Measurements from ENCODE around the gene EFNA3.
A peak's percentile ranks its signal among the peaks of the same experiment; 100 is the strongest.

The EFNA3 gene

DNA sequence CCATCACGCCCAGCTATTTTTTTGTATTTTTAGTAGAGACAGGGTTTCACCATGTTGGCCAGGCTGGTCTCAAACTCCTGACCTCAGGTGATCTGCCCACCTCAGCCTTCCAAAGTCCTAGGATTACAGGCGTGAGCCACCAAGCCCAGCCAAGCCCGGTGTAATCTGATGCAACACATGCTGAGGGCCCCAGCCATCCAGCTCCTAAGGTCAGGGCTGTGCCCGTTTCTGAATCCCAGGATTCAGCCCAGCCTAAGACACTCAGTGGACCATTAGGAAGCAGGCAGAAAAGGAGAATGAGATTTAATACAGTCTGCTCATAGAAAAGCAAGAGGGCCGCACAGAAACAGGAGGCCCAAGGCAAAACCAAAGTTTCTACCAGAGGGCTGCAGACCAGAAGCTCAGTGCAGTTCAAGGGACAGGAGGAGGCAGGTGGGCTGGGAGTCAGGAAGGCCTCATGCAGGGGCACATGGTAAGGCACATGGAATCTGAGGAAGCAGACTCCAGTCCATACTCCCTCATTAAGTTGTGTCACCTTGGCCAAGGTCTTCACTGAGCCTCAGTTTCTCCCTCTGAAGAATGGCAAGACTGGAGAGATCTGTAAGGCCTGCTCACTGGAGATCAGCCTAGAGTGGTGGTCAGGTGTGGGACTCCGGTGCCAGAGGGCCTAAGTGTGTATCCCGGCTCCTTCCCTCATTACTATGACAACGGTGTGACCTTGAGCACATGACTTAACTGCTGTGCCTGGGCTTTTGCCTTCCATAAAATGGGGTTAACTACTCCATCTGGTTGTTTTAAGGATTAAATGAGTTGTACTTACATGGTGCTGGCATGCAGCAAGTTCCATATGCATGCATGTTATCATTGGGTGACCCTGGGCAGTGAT lies 29.9 kb upstream of the EFNA3 start:
- no peak for DNase-seq (ENCODE audit: low spot score)

DNA sequence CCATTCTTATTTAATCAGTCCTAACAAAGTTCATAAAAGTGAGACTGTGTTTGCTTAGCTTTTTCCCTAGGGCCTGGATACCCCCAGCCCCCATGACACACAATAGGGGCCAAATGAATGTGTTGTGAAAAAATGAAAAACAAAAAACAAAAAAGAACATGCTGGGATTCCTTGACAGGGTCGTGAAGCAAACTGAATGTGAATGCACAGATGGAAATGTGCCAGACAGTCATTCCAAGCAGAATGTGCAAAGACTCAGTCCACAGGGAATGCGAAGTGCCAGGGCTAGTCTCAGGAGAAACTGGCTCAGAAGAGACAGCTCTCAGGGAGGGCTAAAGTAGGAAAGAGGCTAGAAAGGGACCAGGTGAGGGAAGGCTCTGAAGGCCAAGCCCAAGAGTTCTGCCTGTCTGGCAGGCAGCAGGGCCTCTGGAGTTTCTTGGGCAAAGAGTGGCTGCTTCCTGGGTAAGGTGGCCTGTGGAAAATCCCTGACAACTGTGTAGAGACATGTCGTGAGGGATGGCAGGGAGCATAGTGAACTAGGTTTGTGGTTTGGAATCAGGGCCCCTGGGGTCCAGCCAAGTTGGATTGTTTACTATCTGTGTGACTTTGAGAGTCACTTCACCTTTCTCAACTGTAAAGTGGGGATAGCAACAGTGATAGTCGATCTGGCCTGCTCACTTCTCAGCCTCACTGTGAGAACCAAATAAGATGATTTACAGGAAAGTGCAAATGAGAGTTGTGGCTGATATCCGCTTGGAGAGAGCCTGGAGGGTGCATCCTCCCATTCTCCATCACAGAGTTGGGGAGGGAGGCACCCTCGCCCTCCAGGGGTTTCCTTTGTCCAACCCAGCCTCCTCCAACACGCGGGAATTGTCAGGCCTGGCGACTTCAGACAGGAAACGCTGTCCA lies 28.7 kb upstream of the EFNA3 start:
- no peak for DNase-seq (ENCODE audit: low spot score)

DNA sequence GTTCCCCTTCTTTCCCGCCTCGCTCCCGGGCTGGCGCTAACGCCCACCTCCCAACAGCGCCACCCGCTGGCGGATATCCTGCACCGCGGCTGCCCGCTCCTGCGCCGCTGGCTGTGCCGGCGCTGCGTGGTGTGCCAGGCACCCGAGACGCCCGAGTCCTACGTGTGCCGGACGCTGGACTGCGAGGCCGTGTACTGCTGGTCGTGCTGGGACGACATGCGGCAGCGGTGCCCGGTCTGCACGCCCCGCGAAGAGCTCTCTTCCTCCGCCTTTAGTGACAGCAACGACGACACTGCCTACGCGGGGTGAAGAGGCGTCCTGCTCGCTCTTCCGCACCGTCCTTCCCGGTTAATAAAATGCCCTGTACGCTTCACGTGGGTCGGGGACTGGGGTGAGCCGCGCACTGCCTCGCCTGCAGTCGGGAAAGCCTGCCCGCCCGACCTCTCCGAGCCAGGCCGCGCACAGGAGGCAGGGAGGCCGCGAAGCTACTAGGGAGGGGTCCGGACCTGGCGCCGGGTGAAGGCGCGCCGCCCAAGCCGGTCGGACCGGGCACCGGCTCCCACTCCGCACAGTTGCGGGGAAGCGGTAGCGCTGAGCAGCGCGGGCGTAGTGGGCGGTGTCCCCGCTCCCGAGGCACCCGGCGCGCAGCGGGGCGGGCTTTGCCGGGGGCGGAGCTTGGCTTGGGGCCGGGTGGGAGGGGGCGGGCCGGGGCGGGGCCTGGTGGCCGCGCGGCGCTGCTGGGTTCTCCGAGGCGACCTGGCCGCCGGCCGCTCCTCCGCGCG lies 27.9 kb upstream of the EFNA3 start, which contains the start of gene ADAM15:
Gene ADAM15 (plus strand): TSS at position 757 of the 782 bp plus-strand sequence. CDS start 71 bp downstream, outside the sequence.
- DNase-seq (ENCODE audit: low spot score): peak; percentile 61

DNA sequence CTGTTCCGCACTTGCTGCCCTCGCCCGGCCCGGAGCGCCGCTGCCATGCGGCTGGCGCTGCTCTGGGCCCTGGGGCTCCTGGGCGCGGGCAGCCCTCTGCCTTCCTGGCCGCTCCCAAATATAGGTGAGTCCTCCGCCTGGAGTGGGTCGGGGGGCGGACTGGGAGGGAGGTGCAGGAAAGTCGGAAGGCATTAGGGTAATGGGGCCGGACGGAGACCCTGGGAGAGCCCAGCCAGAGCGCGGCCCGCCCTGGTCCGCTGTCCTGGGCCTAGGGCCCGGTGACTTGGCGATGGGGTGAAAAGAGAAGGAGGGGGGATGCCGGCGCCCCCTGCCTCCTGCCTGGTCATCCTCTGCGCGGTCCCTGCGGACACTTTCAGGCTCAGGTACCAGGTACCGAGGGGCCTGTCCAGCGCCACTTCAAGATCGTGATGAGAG lies 27.3 kb upstream of the EFNA3 start:
- DNase-seq (ENCODE audit: low spot score): no peak

DNA sequence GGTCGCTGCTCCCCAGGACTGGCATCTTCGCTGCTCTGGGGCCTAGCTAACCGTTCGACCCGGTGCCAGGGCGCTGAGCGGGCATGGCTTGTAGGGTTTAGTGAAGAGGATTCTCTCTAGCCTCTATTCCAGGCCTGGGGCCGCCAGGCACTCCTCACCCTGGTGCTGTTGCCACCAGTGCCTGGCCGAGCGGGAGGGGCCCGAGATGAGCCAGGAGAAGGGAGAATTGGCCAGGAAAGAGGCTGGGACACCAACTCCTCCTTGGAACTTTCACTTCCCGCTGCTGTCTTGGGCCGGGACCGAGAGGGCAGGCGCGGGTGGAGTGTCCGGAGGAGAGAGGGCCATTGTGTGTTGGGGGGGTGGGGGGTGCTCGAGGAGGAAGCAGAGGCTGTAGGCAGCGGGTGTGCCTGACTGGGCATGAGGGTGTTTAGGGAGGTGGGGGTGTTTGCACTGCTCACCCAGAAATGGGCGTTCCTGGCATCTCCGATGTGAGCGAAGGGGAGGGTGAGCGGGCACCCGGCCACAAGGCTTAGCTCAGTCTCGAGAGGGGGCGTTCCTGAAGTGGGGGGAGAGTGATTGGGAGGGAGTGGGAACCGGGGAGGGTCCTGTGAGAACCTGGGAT lies 26.7 kb upstream of the EFNA3 start:
- peak; percentile 28 for DNase-seq (ENCODE audit: low spot score)

DNA sequence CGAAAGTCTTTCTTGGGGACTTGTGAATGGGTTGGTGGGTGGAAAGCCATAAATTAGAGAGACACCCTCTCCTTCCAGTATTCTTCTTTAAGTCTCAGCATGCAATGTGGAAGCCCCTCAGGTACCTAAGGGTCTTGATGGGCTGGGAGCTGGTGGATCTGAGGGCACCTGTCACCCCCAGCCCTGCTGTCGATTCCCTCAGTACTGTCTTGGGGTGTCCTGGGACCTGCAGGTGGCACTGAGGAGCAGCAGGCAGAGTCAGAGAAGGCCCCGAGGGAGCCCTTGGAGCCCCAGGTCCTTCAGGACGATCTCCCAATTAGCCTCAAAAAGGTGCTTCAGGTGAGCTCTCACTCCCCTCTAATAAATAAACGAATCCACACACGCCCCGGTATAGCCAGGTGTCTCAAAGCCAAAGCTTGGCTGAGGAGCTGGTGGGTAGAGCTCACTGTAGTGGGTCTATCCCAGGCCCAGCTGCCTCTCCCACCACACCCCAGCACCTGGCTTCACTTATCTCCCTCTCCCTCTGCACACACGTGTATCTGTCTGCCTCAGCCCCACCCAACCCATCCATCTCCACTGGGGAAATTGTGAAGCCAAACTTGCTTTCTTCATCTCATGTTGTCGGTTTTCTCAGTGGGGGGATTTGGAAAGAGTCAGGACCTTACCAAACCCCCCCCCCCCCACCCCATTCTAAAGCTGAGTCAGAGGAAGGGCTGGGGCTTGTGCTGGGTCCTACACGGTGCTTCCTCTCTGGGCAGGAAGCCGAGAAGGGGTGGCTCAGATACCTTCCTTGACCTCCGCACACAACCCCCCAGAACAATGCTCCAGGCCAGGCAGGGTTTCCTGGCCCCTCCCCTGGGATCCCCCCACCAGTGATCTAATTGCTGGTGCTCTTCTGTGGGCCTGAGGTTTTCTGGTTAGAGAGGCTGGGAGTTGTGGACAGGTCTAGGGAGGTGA lies 25.9 kb upstream of the EFNA3 start:
- DNase-seq (ENCODE audit: low spot score): no peak

DNA sequence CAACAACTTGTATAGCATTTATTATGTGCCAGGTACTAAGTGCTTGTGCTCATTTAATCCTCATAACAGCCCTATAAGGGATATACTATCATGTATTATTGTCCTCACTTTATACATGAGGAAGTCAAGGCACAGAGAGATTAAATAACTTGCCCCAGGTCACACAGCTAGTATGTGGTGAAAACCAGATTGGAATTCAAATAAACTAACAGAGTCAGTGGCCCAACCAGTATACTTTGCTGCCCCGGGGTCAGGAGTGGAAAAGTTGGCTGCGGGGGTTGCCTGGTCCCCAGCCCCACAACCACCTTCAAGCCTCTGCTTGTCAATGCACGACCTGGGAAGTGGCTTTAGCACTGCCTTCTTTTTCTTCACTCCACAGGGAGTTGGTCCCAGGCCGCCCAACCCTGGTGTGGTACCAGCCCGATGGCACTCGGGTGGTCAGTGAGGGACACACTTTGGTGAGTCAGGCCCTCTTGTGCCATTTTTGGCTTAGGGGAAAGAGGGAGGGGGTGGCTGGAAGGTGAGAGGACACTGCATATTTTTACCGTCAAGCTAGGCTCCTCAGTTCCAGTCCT lies 25.0 kb upstream of the EFNA3 start:
- no peak for DNase-seq (ENCODE audit: low spot score)

DNA sequence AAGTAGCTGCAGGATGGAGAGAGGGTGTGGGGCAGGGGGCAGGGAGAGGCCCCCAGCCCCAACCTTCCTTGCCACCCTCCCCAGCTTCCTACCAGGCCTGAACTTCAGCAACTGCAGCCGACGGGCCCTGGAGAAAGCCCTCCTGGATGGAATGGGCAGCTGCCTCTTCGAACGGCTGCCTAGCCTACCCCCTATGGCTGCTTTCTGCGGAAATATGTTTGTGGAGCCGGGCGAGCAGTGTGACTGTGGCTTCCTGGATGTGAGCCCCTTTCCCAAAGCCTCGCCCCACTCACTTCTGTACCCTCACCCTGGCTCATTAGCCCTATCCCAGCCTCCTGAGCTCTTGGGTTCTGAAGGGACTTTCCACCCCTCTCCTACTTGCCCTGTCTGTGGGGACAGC lies 21.5 kb upstream of the EFNA3 start:
- no peak for DNase-seq (ENCODE audit: low spot score)

DNA sequence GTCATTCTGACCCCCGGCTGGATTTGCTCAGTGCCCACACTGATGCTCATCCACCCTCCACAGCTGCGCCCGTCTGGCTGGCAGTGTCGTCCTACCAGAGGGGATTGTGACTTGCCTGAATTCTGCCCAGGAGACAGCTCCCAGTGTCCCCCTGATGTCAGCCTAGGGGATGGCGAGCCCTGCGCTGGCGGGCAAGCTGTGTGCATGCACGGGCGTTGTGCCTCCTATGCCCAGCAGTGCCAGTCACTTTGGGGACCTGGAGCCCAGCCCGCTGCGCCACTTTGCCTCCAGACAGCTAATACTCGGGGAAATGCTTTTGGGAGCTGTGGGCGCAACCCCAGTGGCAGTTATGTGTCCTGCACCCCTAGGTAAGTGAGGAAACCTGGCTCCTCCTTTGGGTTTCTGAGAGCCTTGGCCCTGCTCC lies 20.8 kb upstream of the EFNA3 start:
- DNase-seq (ENCODE audit: low spot score): no peak

DNA sequence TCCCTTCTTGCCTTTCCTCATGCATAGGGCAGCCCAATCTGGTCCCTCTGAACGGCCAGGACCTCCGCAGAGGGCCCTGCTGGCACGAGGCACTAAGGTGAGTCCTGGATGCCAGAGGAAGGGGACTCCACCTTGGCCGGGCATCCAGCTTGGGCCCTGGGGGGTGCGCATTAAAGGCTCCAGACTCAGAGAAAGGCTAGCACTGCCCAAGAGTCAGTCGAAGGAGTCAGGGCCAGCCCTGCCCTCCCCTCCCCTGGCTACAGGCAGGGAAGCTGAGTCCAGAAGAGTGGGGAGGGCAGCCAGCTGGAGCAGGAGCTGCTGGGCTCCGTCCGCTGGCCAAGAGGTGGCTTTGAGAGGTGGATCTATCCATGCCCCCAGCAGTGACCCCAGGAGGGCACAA lies 17.9 kb upstream of the EFNA3 start:
- DNase-seq (ENCODE audit: low spot score): no peak

DNA sequence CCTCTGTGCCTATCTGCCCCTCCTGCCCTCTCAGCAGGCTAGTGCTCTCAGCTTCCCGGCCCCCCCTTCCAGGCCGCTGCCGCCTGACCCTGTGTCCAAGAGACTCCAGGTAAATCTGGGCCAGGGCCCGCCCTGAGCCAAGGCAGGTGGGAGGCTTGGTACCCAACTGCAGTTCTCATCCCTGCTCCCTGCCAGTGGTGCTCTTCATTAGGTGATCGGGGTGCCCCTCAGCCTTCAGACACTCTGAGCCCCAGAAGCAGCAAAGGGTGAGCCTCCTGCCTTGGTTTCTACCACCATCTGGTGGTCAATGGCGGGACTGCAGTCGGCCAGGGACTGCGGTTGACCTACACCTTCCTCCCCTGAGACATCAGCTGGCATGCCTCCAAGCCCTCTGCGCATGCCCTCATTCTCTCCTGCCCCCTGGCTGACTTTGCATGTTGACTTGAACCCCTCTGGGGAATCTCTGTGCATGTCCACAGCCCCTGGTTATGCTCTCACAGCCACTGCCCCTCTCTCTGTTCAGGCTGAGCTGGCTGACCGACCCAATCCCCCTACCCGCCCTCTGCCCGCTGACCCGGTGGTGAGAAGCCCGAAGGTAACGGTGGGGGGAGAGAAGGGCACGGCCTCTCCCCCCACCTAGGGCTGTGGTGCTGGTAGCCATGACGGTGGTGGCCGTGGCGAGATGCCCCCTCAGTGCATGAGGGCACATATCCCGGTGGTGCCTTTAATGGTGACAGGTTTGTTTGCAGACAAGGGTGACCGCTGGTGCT lies 17.1 kb upstream of the EFNA3 start:
- DNase-seq (ENCODE audit: low spot score): peak; percentile 56

DNA sequence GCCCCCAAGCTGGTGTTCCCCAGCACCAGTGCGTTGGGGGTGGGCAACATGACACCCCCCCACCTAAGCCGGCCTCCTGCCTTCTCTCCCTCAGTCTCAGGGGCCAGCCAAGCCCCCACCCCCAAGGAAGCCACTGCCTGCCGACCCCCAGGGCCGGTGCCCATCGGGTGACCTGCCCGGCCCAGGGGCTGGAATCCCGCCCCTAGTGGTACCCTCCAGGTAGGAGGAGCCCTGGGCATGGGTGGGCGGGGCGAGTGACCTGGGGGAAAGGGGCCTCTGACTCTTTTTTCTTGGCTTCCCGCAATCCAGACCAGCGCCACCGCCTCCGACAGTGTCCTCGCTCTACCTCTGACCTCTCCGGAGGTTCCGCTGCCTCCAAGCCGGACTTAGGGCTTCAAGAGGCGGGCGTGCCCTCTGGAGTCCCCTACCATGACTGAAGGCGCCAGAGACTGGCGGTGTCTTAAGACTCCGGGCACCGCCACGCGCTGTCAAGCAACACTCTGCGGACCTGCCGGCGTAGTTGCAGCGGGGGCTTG lies 16.4 kb upstream of the EFNA3 start:
- no peak for DNase-seq (ENCODE audit: low spot score)

DNA sequence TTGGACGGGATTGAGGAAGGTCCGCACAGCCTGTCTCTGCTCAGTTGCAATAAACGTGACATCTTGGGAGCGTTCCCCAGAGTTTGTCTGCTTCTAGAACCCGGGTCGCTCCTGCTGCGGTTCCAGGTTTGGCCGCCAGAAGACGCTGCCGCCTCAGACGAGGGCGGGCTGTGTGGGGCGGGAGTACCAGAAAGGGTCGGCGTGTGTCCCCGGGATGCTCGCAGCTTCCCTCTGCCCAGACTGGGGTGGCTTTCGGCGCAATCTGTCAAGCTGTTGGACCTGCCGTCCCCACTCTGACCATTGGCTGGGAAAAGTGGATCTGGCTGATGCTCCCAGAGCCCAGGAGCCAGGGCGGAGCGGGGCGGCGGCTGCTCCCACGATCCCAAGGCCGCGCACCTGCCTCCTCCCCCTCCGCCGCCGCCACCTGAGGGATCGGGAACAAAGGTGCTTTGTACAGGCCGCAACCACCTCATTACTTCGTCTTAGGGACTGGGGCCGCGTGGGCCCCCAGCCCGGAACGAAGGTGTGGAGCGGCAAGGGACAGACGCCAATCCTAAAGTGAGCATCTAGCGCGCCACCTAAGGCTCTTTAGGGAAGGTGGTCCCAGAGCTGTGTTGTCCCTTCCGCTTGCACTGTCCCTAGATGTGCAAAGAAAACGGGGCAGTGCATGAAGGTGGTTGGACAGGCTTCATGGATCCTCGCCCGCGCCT lies 15.8 kb upstream of the EFNA3 start:
- DNase-seq (ENCODE audit: low spot score): no peak

DNA sequence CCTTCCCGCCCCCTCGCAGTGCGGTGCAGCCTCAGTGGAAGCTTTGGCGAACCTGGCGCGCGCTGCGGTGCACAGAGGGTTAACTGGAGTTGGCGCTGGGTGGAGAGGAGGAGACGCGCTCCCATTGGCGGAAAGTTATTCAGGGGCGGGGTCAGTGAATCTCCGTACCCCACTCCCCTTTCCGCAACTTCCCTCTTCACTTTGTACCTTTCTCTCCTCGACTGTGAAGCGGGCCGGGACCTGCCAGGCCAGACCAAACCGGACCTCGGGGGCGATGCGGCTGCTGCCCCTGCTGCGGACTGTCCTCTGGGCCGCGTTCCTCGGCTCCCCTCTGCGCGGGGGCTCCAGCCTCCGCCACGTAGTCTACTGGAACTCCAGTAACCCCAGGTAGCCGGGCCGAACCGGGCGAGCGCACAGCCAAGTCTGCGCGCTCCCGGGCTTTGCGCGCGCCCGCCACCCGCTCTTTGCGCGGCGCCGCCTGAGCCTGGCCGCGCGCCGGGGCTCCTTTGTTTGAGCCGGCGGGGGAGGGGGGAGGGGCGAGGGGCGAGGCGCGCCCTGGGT lies 15.0 kb upstream of the EFNA3 start, which contains the start of gene EFNA4:
Gene EFNA4 (plus strand): TSS at position 191 of the 561 bp plus-strand sequence. CDS start 84 bp downstream, at position 275.
- peak; percentile 62 for DNase-seq (ENCODE audit: low spot score)

DNA sequence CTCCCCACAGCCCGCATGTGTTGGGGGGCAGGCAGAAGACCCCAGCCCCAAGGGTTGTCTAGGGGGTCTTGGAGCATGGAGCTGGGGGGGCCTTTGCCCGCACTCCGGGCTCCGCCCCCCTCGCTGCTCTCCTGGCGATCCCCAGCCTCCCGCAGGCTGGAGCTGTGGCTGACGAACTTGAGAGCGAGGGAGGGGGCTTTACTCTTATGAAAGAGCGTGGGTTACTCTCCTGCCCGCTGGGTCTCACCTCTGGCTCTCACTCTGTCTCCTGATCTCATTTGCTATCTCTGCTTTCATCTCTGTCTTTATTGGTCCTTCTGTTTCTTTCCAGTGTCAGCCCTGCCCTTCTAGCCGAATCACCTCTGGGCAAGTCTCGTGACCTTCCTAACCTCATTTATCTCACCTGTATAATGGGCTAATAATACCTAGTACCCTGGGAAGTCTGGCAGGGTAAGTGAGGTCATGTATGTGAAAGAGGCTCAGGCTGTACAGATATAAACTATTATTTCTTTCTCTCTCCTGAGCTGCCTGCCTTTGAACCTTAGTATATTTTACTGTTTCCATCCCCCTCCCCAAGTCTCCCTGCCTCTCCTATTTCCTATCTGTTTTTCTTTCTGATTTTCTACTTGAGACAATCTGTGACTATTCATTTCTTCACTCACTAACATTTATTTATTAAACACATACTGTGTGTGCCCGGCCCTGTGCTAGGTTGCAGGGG lies 14.4 kb upstream of the EFNA3 start:
- no peak for DNase-seq (ENCODE audit: low spot score)

DNA sequence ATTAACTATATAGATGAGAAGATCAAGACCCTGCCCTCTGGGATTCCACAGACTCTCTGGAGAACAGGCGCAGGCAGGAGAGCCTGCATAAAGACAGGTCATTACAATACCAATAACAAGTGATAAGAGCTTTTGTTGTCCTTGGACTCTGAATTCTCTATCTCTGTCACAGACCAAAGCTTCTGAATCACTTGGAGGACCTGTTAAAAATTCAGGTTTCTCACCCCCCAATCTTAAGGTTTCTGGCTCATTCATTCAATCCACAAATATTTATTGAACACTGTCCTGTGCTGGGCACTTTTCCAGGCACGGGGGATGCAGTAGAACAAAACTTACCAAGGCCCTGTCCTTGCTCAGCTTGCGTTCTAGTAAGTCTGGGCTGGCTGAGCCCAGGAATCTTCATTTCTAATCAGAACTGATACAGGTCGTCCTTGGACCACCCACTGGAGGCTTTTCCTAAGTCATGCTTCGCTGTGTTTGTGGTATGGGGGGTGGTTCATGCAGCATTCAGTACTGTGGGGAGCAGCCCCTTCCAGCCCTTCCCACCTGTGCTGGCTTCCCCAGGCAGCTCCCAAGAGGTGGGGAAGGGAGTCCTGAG lies 13.7 kb upstream of the EFNA3 start:
- DNase-seq (ENCODE audit: low spot score): no peak

DNA sequence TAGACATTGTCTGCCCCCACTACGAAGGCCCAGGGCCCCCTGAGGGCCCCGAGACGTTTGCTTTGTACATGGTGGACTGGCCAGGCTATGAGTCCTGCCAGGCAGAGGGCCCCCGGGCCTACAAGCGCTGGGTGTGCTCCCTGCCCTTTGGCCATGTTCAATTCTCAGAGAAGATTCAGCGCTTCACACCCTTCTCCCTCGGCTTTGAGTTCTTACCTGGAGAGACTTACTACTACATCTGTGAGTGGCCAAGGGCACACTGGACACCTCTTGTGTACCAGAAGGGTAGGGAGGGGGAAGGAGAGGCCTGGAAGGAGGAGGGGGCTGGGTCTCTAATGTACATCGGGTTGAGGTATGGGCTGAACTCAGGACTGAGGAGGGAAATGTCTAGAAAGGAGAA lies 11.9 kb upstream of the EFNA3 start:
- no peak for DNase-seq (ENCODE audit: low spot score)

Data from pons (tissue), 1 donor.